HepG2 (cell line): ENCODE results near the gene CD7. TPM values are rescaled to one million over a fixed set of nuclear protein-coding genes. Genes with fewer than 3 reads are reported as not detected.

Experiments
- CBX2 ChIP-seq, 2 experiments: fragments of 200-600 bp in 1 of 2; sonication (generic); formaldehyde crosslinking in 1 of 2; IDR thresholded peaks; 2 replicates each; pipeline versions ENCODE4 v1.7.0 to v1.8.1; 2018 to 2022; ENCODE audit warnings: low read depth in 2 of 2, low read length in 1 of 2, mild to moderate bottlenecking in 1 of 2, missing genetic modification reagents in 1 of 2
- CENPX ChIP-seq: sonication (generic); formaldehyde crosslinking; IDR thresholded peaks from 2 replicates; pipeline ENCODE4 v1.9.0; 2021; ENCODE audit warnings: mild to moderate bottlenecking, missing genetic modification reagents, moderate library complexity
- GABPA ChIP-seq, 2 experiments: IDR thresholded peaks; 2 replicates each; pipeline ENCODE4 v1.6.1; 2011 to 2016; ENCODE audit warnings: low read depth in 2 of 2, low read length in 1 of 2, missing biosample characterization in 1 of 2, missing genetic modification characterization in 1 of 2
- JARID2 ChIP-seq: sonication (generic); formaldehyde crosslinking; IDR thresholded peaks from 2 replicates; pipeline ENCODE4 v1.8.1; 2023; ENCODE audit warnings: missing genetic modification reagents, inconsistent platforms; ENCODE audit not compliant: insufficient replicate concordance
- PHF5A ChIP-seq: IDR thresholded peaks from one replicate; pipeline ENCODE4 v1.6.1; 2018; ENCODE audit warnings: low read depth, missing genetic modification reagents; ENCODE audit not compliant: unreplicated experiment
- PREB ChIP-seq: sonication (generic); formaldehyde crosslinking; IDR thresholded peaks from 2 replicates; pipeline ENCODE4 v1.4.0; 2020; ENCODE audit warnings: missing genetic modification reagents
- PRPF4 ChIP-seq: fragments of 200-400 bp; formaldehyde crosslinking; IDR thresholded peaks from 2 replicates; pipeline ENCODE4 v1.6.1; 2016; ENCODE audit warnings: low read length, low read depth; ENCODE audit not compliant: poor library complexity, severe bottlenecking
- RARA ChIP-seq: IDR thresholded peaks from 2 replicates; pipeline ENCODE4 v1.6.1; 2016; ENCODE audit warnings: missing genetic modification reagents, missing compliant biosample characterization
- SNAPC2 ChIP-seq: sonication (generic); formaldehyde crosslinking; IDR thresholded peaks from 2 replicates; pipeline ENCODE4 v1.8.1; 2022; ENCODE audit warnings: mild to moderate bottlenecking, missing genetic modification reagents
- SPEN ChIP-seq: sonication (generic); formaldehyde crosslinking; IDR thresholded peaks from 2 replicates; pipeline ENCODE4 v1.5.1; 2020; ENCODE audit warnings: low read depth, mild to moderate bottlenecking, missing genetic modification reagents
- ZMYM4 ChIP-seq: sonication (generic); formaldehyde crosslinking; IDR thresholded peaks from 2 replicates; pipeline ENCODE4 v1.8.1; 2023; ENCODE audit warnings: mild to moderate bottlenecking, missing genetic modification reagents
- ZNF891 ChIP-seq: sonication (generic); formaldehyde crosslinking; IDR thresholded peaks from 2 replicates; pipeline ENCODE4 v1.5.0; 2020; ENCODE audit warnings: mild to moderate bottlenecking, missing genetic modification reagents
- polyA plus RNA-seq, 8 experiments: library from polyadenylated mRNA; depleted of rRNA in 3 of 8; stranded (reverse) in 7 of 8; unstranded in 1 of 8; fragments of >200 nt; fragmentation: Illumina TruSeq in 4 of 8; extraction: Trizol in 4 of 8; gene quantifications; 2 replicates each; pipeline versions ENCODE4 v1.2.1 to v1.2.3, GENCODE V29; 2011 to 2016; ENCODE audit warnings: low read depth in 4 of 8, missing spikeins in 1 of 8, mixed read lengths in 1 of 8; ENCODE audit not compliant: insufficient read depth in 1 of 8
- total RNA-seq, 5 experiments: library from RNA; depleted of rRNA; stranded (reverse); fragments of >200 nt; fragmentation: Illumina TruSeq; extraction: Trizol; gene quantifications; 2 replicates each; pipeline ENCODE4 v1.2.3, GENCODE V29; 2016; ENCODE audit warnings: low read depth in 1 of 5
- TF ChIP-seq, protein P1 (sequence below): sonication (generic); formaldehyde crosslinking; IDR thresholded peaks from 2 replicates; pipeline ENCODE4 v1.4.0; 2020; ENCODE audit warnings: mild to moderate bottlenecking, missing genetic modification reagents
- TF ChIP-seq, protein P2 (sequence below): sonication (generic); formaldehyde crosslinking; IDR thresholded peaks from 2 replicates; pipeline ENCODE4 v1.5.1; 2020; ENCODE audit warnings: missing genetic modification reagents, mild to moderate bottlenecking, borderline replicate concordance

CD7 gene
- total and polyA plus RNA-seq, 2 of the 13 experiments (the other 11 are each of a cell fraction or from before 2014, with no cell fraction given): 67.6 to 76.4 TPM

GRCh38 chr17:82297714-82298537 is 19.5 kb downstream of the CD7 start (continued):
- TF ChIP-seq RARA (0 out of 2 replicates have a peak, but pooled peaks have one; percentile 30), CBX2 (IDR thresholded peaks at IDR 0.05; ENCODE audit: low read depth, low read length) (no peak), CBX2 (CRISPR knock-in tag; IDR thresholded peaks at IDR 0.05; ENCODE audit: low read depth) (no peak), JARID2 (CRISPR knock-in tag) (peak; percentile 65), ZNF891 (CRISPR knock-in tag) (peak; percentile 71; the same call in 1 of the 2 replicates), PHF5A (CRISPR knock-in tag) (peak; percentile 3), PRPF4 (no peak), SNAPC2 (CRISPR knock-in tag) (peak; percentile 1; the same call in 1 of the 2 replicates), ZMYM4 (CRISPR knock-in tag) (0 out of 2 replicates have a peak, but pooled peaks have one; percentile 27), SPEN (CRISPR knock-in tag) (peak; percentile 62; the same call in 1 of the 2 replicates), PREB (CRISPR knock-in tag) (0 out of 2 replicates have a peak, but pooled peaks have one; percentile 24), GABPA (IDR thresholded peaks at IDR 0.05; ENCODE audit: low read depth, low read length) (no peak), GABPA (CRISPR knock-in tag; IDR thresholded peaks at IDR 0.05; ENCODE audit: low read depth) (peak; percentile 75), CENPX (no peak)
- TF ChIP-seq, protein P1, sequence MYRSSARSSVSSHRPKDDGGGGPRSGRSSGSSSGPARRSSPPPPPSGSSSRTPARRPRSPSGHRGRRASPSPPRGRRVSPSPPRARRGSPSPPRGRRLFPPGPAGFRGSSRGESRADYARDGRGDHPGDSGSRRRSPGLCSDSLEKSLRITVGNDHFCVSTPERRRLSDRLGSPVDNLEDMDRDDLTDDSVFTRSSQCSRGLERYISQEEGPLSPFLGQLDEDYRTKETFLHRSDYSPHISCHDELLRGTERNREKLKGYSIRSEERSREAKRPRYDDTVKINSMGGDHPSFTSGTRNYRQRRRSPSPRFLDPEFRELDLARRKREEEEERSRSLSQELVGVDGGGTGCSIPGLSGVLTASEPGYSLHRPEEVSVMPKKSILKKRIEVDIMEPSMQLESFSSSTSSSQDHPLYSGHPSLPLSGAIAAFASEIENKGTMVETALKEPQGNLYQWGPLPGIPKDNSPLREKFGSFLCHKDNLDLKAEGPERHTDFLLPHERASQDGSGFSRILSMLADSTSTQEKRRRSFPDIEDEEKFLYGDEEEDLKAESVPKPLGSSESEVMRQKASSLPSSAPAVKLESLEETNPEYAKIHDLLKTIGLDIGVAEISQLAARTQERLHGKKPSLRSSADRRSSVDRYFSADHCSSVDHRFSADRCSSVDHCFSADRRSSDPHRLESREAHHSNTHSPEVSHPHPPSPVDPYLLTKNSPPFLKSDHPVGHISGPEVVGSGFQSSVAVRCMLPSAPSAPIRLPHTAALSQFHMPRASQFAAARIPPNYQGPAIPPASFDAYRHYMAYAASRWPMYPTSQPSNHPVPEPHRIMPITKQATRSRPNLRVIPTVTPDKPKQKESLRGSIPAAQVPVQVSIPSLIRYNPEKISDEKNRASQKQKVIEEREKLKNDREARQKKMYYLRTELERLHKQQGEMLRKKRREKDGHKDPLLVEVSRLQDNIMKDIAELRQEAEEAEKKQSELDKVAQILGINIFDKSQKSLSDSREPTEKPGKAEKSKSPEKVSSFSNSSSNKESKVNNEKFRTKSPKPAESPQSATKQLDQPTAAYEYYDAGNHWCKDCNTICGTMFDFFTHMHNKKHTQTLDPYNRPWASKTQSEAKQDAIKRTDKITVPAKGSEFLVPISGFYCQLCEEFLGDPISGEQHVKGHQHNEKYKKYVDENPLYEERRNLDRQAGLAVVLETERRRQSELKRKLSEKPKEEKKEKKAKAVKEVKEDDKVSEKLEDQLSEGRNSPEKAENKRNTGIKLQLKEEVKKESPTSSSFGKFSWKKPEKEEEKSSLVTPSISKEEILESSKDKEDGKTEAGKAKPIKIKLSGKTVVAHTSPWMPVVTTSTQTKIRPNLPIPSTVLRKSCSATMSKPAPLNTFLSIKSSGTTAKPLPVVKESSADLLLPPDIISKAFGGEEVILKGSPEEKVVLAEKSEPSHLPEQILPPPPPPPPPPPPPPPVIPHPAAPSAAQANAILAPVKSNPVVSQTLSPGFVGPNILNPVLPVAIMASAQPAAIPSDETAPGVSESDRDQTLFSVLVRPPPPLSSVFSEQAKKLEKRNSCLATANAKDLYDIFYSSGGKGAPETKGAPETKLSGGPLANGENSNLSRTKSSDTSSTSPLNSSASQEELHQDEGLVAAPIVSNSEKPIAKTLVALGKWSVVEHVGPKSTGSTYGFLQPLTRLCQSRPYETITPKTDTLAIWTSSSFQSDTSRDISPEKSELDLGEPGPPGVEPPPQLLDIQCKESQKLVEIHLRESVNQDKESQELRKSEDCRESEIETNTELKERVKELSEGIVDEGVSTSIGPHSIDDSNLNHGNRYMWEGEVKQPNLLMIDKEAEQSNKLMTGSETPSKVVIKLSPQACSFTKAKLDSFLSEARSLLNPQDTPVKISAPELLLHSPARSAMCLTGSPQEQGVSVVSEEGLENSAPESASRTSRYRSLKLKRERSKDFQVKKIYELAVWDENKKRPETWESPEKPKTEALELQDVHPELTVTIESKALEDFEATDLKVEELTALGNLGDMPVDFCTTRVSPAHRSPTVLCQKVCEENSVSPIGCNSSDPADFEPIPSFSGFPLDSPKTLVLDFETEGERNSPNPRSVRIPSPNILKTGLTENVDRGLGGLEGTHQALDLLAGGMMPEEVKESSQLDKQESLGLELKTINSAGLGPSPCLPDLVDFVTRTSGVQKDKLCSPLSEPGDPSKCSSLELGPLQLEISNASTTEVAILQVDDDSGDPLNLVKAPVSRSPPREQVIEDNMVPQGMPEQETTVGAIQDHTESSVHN (CRISPR knock-in tag): no peak
- TF ChIP-seq, protein P2, sequence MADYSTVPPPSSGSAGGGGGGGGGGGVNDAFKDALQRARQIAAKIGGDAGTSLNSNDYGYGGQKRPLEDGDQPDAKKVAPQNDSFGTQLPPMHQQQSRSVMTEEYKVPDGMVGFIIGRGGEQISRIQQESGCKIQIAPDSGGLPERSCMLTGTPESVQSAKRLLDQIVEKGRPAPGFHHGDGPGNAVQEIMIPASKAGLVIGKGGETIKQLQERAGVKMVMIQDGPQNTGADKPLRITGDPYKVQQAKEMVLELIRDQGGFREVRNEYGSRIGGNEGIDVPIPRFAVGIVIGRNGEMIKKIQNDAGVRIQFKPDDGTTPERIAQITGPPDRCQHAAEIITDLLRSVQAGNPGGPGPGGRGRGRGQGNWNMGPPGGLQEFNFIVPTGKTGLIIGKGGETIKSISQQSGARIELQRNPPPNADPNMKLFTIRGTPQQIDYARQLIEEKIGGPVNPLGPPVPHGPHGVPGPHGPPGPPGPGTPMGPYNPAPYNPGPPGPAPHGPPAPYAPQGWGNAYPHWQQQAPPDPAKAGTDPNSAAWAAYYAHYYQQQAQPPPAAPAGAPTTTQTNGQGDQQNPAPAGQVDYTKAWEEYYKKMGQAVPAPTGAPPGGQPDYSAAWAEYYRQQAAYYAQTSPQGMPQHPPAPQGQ: no peak
